ENCODE measurements around the gene ERICH2.

GRCh38 chr2:170842785-170843184 lies 72.6 kb downstream of the ERICH2 start:
- TF ChIP-seq YY1 (IDR thresholded peaks at IDR 0.05; ENCODE audit: low read depth) (no peak), USF1 (IDR thresholded peaks at IDR 0.05) (no peak), REST (IDR thresholded peaks at IDR 0.05; ENCODE audit: low read depth) (no peak), RAD21 (IDR thresholded peaks at IDR 0.05; ENCODE audit: low read depth) (no peak)
